Measurements from ENCODE around the gene POLR2J3.
"Not testable (repeated sequence)": the region's sequence is repeated elsewhere in the genome, so short reads cannot be mapped to it uniquely, and the experiment has no call there.

The POLR2J3 gene

GRCh38 chr7:102606848-102607247, 34.5 kb upstream of the POLR2J3 start:
- H3K36me3 ChIP-seq (ENCODE audit: control insufficient read depth, insufficient read depth, low read length); H3K9me3 ChIP-seq (ENCODE audit: control insufficient read depth, insufficient read depth, low read length); H3K9ac ChIP-seq (ENCODE audit: low read depth, low read length); H3K4me3 ChIP-seq (ENCODE audit: low read depth, low read length); H3K4me1 ChIP-seq (ENCODE audit: control insufficient read depth, insufficient read depth, low read length); H3K27me3 ChIP-seq (ENCODE audit: control insufficient read depth, insufficient read depth, low read length): not testable (repeated sequence)

GRCh38 chr7:102604431-102605145, 32.2 kb upstream of the POLR2J3 start:
- not testable (repeated sequence) for H3K9me3 ChIP-seq (ENCODE audit: control insufficient read depth, insufficient read depth, low read length); H3K4me3 ChIP-seq (ENCODE audit: low read depth, low read length); H3K4me1 ChIP-seq (ENCODE audit: control insufficient read depth, insufficient read depth, low read length); H3K36me3 ChIP-seq (ENCODE audit: control insufficient read depth, insufficient read depth, low read length); H3K27me3 ChIP-seq (ENCODE audit: control insufficient read depth, insufficient read depth, low read length); H3K9ac ChIP-seq (ENCODE audit: low read depth, low read length)

- not testable (repeated sequence) for H3K9me3 ChIP-seq (ENCODE audit: control insufficient read depth, insufficient read depth, low read length); H3K9ac ChIP-seq (ENCODE audit: low read depth, low read length); H3K27me3 ChIP-seq (ENCODE audit: control insufficient read depth, insufficient read depth, low read length); H3K36me3 ChIP-seq (ENCODE audit: control insufficient read depth, insufficient read depth, low read length); H3K4me3 ChIP-seq (ENCODE audit: low read depth, low read length); H3K4me1 ChIP-seq (ENCODE audit: control insufficient read depth, insufficient read depth, low read length)
Measured at GRCh38 chr7:102602317-102602716, 29.9 kb upstream of the POLR2J3 start.

DNA sequence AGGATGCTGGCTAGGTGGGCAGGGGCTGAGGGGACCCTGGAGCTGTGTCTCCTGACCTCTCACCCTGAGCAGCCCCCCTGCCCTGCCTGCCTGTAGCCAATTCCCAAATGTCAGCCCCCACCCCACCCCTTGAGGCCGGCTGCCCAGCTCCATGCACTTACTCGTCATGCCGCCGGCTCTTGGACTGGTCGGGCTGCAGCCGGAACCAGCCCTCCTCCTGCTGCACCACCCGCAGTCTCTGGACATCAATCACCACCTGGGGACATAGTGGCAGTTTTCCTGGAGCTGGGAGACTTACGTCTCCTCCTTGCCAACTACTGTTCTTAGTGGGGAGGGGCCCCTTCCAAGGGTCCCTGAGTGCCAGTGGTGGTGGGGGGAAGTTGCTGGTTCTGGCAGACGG, 27.3 kb upstream of the POLR2J3 start:
- H3K9me3 ChIP-seq (ENCODE audit: control insufficient read depth, insufficient read depth, low read length); H3K4me3 ChIP-seq (ENCODE audit: low read depth, low read length); H3K9ac ChIP-seq (ENCODE audit: low read depth, low read length); H3K27me3 ChIP-seq (ENCODE audit: control insufficient read depth, insufficient read depth, low read length); H3K36me3 ChIP-seq (ENCODE audit: control insufficient read depth, insufficient read depth, low read length); H3K4me1 ChIP-seq (ENCODE audit: control insufficient read depth, insufficient read depth, low read length): not testable (repeated sequence)

- not testable (repeated sequence) for H3K9ac ChIP-seq (ENCODE audit: low read depth, low read length); H3K9me3 ChIP-seq (ENCODE audit: control insufficient read depth, insufficient read depth, low read length); H3K36me3 ChIP-seq (ENCODE audit: control insufficient read depth, insufficient read depth, low read length); H3K4me1 ChIP-seq (ENCODE audit: control insufficient read depth, insufficient read depth, low read length); H3K27me3 ChIP-seq (ENCODE audit: control insufficient read depth, insufficient read depth, low read length); H3K4me3 ChIP-seq (ENCODE audit: low read depth, low read length)
Measured at GRCh38 chr7:102596036-102596435, 23.7 kb upstream of the POLR2J3 start.

- H3K9ac ChIP-seq (ENCODE audit: low read depth, low read length); H3K36me3 ChIP-seq (ENCODE audit: control insufficient read depth, insufficient read depth, low read length); H3K27me3 ChIP-seq (ENCODE audit: control insufficient read depth, insufficient read depth, low read length); H3K4me1 ChIP-seq (ENCODE audit: control insufficient read depth, insufficient read depth, low read length); H3K4me3 ChIP-seq (ENCODE audit: low read depth, low read length); H3K9me3 ChIP-seq (ENCODE audit: control insufficient read depth, insufficient read depth, low read length): not testable (repeated sequence)
Measured at GRCh38 chr7:102593637-102594334, 21.4 kb upstream of the POLR2J3 start.

GRCh38 chr7:102592477-102593019, 20.2 kb upstream of the POLR2J3 start:
- not testable (repeated sequence) for H3K4me1 ChIP-seq (ENCODE audit: control insufficient read depth, insufficient read depth, low read length); H3K4me3 ChIP-seq (ENCODE audit: low read depth, low read length); H3K27me3 ChIP-seq (ENCODE audit: control insufficient read depth, insufficient read depth, low read length); H3K9ac ChIP-seq (ENCODE audit: low read depth, low read length); H3K9me3 ChIP-seq (ENCODE audit: control insufficient read depth, insufficient read depth, low read length); H3K36me3 ChIP-seq (ENCODE audit: control insufficient read depth, insufficient read depth, low read length)

- not testable (repeated sequence) for H3K36me3 ChIP-seq (ENCODE audit: control insufficient read depth, insufficient read depth, low read length); H3K27me3 ChIP-seq (ENCODE audit: control insufficient read depth, insufficient read depth, low read length); H3K4me3 ChIP-seq (ENCODE audit: low read depth, low read length); H3K9me3 ChIP-seq (ENCODE audit: control insufficient read depth, insufficient read depth, low read length); H3K4me1 ChIP-seq (ENCODE audit: control insufficient read depth, insufficient read depth, low read length); H3K9ac ChIP-seq (ENCODE audit: low read depth, low read length)
Measured at GRCh38 chr7:102589857-102590256, 17.5 kb upstream of the POLR2J3 start.

- H3K27me3 ChIP-seq (ENCODE audit: control insufficient read depth, insufficient read depth, low read length); H3K9me3 ChIP-seq (ENCODE audit: control insufficient read depth, insufficient read depth, low read length); H3K4me3 ChIP-seq (ENCODE audit: low read depth, low read length); H3K9ac ChIP-seq (ENCODE audit: low read depth, low read length); H3K36me3 ChIP-seq (ENCODE audit: control insufficient read depth, insufficient read depth, low read length); H3K4me1 ChIP-seq (ENCODE audit: control insufficient read depth, insufficient read depth, low read length): not testable (repeated sequence)
Measured at GRCh38 chr7:102583495-102583894, 11.1 kb upstream of the POLR2J3 start.

DNA sequence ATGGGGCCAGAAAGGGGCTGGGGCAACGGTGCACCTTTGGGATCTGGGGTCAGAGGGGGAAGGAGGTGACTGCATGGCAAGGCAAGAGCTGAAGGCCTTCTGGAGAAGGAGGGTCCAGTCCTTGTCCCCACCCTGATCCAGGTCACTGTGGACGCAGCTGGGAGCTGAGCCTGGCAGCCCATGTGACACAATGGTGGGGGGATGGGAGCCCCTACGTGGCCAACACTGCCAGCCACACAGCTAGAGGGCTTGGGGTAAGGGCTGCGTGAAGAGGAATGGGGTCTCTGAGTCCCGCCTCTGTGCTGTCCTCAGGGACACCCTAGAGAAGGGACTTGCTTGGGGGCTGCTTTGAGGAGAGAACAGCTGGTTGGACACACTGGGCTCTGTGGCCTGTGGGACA, 9.3 kb upstream of the POLR2J3 start:
- H3K27me3 ChIP-seq (ENCODE audit: control insufficient read depth, insufficient read depth, low read length); H3K9me3 ChIP-seq (ENCODE audit: control insufficient read depth, insufficient read depth, low read length); H3K4me3 ChIP-seq (ENCODE audit: low read depth, low read length): not testable (repeated sequence)

DNA sequence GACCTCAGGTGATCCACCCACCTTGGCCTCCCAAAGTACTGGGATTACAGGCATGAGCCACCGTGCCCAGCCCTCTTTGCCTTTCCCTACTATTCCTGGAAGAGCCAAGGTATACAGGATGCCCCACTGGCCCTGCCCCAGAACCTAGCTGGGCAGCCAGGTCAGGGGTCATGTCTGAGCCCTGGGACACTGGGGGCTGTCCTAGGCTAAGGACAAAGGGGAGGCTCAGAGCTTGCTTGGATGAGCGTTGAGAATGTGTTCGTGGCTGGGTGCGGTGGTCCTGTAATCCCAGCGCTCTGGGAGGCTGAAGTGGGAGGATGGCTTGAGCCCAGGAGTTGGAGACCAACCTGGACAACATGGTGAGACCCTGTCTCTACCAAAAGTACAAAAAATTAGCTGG, 6.1 kb upstream of the POLR2J3 start:
- not testable (repeated sequence) for H3K4me3 ChIP-seq (ENCODE audit: low read depth, low read length); H3K9me3 ChIP-seq (ENCODE audit: control insufficient read depth, insufficient read depth, low read length); H3K4me1 ChIP-seq (ENCODE audit: control insufficient read depth, insufficient read depth, low read length); H3K27me3 ChIP-seq (ENCODE audit: control insufficient read depth, insufficient read depth, low read length); H3K36me3 ChIP-seq (ENCODE audit: control insufficient read depth, insufficient read depth, low read length); H3K9ac ChIP-seq (ENCODE audit: low read depth, low read length)

More for the DNA sequence above, 9.3 kb upstream of the POLR2J3 start:
- H3K4me1 ChIP-seq (ENCODE audit: control insufficient read depth, insufficient read depth, low read length); H3K9ac ChIP-seq (ENCODE audit: low read depth, low read length); H3K36me3 ChIP-seq (ENCODE audit: control insufficient read depth, insufficient read depth, low read length): not testable (repeated sequence)
